HFFc6 (cell line): ENCODE measurements around the gene PRKD2. TPM values are rescaled to one million over a fixed set of nuclear protein-coding genes. Genes with fewer than 3 reads are reported as not detected.

Experiments used
- DNase-seq: peaks from one replicate; pipeline ENCODE4 v3.0.0-alpha.2; 2018
- H3K27ac Mint-ChIP-seq: 2 replicates; pipeline ENCODE4 v1.8.0; 2020; ENCODE audit warnings: mild to moderate bottlenecking, mixed read lengths
- H3K27me3 Mint-ChIP-seq: 2 replicates; pipeline ENCODE4 v1.8.0; 2021; ENCODE audit warnings: mild to moderate bottlenecking, moderate library complexity, mixed read lengths; ENCODE audit not compliant: insufficient read depth
- H3K36me3 Mint-ChIP-seq: 2 replicates; pipeline ENCODE4 v1.8.0; 2021; ENCODE audit warnings: low read depth, mixed read lengths
- H3K4me1 Mint-ChIP-seq: 2 replicates; pipeline ENCODE4 v1.8.0; 2020; ENCODE audit warnings: low read depth, mixed read lengths
- H3K4me3 Mint-ChIP-seq: 2 replicates; pipeline ENCODE4 v1.8.0; 2020; ENCODE audit warnings: mild to moderate bottlenecking, moderate library complexity, mixed read lengths
- H3K9me3 Mint-ChIP-seq: 2 replicates; pipeline ENCODE4 v1.8.0; 2020; ENCODE audit warnings: mild to moderate bottlenecking, mixed read lengths
- total RNA-seq, 6 experiments: library from RNA; stranded (reverse); fragmentation: NEBNext Ultra II Directional; extraction: Animal tissue kit (Norgen Biotek cat#: 25700); gene quantifications; 2 replicates in 1 of 6; 3 replicates in 5 of 6; pipeline ENCODE4 v1.2.3, GENCODE V29; 2021
- TF ChIP-seq, protein P1 (sequence below): fragments of 200-600 bp; sonication (generic); IDR thresholded peaks from 2 replicates; pipeline ENCODE4 v1.5.0; 2021; ENCODE audit warnings: antibody characterized with exemption, mild to moderate bottlenecking

The PRKD2 gene
- total RNA-seq, 6 experiments from 2014 or later: 35.3 to 42.2 (median 38.4) TPM

DNA sequence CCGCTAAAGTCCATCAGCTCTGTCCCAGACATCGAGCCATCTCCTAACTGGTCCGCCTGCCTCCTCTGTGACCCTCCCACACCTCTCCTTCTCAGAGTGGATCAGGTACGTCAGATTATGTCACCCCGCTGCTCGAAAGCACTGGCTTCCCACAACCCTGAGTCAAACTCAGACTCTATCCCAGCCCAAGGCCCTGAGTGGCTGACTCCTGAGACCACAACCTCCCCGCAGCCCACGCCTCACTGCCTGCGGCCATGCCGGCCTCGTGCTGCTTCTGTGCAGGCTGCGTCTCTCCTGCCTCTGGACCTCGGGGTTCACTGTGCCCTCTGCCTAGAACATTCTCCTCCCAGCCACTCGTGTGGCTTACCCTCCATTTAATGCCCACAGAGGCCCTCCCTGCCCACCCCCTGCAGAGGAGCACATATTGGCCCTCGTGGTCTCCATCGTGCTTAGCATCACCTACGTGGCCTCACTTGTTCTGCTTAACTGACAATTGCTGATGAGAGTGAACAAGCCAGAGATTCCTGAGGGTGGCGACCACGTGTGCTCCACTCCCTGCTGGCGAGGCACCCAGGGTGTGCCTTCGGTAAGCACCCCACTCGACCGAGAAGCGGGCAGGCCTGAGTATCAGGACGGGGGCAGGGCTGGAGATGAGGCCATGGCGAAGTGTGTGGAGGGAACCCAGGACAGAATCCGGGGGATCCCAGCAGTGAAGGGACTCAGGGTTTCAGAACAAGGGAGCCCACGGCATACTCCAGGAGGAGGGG lies 15.4 kb upstream of the PRKD2 start:
- Mint-ChIP-seq H3K27ac (peak overlapping the region; percentile 88), H3K27me3 (peaks cover 5% of the 10 kb centered on the region), H3K9me3 (no peaks in the 10 kb centered on the region), H3K36me3 (peaks cover 38% of the 10 kb centered on the region), H3K4me3 (peak overlapping the region; percentile 65), H3K4me1 (peaks cover 38% of the 10 kb centered on the region)
- TF ChIP-seq, protein P1, sequence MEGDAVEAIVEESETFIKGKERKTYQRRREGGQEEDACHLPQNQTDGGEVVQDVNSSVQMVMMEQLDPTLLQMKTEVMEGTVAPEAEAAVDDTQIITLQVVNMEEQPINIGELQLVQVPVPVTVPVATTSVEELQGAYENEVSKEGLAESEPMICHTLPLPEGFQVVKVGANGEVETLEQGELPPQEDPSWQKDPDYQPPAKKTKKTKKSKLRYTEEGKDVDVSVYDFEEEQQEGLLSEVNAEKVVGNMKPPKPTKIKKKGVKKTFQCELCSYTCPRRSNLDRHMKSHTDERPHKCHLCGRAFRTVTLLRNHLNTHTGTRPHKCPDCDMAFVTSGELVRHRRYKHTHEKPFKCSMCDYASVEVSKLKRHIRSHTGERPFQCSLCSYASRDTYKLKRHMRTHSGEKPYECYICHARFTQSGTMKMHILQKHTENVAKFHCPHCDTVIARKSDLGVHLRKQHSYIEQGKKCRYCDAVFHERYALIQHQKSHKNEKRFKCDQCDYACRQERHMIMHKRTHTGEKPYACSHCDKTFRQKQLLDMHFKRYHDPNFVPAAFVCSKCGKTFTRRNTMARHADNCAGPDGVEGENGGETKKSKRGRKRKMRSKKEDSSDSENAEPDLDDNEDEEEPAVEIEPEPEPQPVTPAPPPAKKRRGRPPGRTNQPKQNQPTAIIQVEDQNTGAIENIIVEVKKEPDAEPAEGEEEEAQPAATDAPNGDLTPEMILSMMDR: no peak
- no peak for DNase-seq

DNA sequence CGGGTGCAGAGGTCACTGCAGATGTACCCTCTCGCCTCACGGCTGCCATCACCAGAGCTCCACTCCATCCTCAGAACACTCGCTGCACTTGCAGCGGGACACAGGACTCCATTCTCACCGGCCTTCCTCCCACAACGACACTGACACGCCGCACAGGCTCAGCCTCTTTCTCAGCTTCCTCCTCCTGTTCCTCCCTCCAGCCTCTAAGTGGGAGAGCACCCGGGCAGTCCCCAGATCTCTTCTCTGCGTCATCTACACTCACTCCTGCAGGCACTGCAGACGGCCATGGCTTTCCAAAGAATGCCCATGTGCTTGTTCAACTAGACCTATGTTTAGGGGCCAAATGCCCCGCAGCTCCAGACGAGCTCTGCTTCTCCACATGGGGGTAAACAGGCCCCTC lies 14.7 kb upstream of the PRKD2 start:
- Mint-ChIP-seq H3K4me3 (peak overlapping the region; percentile 65), H3K27ac (peak overlapping the region; percentile 88)
- TF ChIP-seq, protein P1: no peak

DNA sequence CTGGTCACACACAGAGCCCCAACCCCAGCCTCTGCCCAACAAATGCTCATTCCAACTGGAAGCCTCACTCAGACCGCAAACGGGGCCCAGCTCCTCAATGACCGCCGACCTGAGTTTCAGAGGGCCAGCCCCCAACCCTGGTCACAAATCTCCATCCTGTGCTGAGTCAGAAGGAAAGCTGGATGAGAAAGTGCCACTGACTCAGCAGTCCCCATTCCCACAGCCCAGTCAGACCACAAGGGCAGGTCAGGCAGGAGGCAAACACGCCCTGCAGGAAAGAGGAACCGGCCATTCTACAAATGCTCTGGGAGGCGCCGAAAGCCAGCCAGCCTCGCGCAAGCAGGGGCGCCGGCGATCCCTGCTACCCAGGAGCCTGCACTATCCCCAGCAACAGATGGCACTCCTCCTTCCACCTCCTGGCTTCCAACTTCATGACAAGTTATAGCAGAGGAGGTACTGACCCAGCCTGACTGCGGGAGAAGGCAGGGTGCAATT lies 14.1 kb upstream of the PRKD2 start:
- H3K9me3 Mint-ChIP-seq: no peaks in the 10 kb centered on the region

More for the DNA sequence above, 14.7 kb upstream of the PRKD2 start:
- Mint-ChIP-seq H3K36me3 (peaks cover 38% of the 10 kb centered on the region), H3K4me1 (peaks cover 38% of the 10 kb centered on the region), H3K9me3 (no peaks in the 10 kb centered on the region), H3K27me3 (peaks cover 5% of the 10 kb centered on the region)
- no peak for DNase-seq

DNA sequence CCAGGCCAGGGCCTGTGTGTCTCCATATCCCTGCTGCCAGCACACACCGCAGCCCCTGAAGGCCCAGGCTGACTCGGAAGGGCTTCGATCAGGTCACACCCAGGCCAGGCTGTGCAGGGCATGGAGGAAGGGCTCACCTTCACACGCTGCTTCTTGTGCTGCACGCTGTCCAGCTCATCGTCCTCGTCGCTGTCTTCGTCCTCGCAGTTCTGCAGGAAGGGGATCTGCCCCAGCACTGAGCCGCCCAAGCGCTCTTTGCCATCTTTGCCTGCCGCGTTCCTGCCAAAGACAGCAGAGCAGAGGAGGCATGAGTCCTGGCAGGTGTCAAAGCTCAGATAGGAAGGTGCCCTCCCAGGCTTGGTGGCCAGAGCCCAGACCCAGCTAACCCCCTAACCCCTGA lies 13.7 kb upstream of the PRKD2 start:
- TF ChIP-seq, protein P1: no peak
- Mint-ChIP-seq H3K4me3 (peak overlapping the region; percentile 65; the same call in 1 of the 2 replicates), H3K27me3 (peaks cover 5% of the 10 kb centered on the region), H3K27ac (peak overlapping the region; percentile 88), H3K4me1 (peaks cover 38% of the 10 kb centered on the region), H3K36me3 (peaks cover 38% of the 10 kb centered on the region), H3K9me3 (no peaks in the 10 kb centered on the region)
- no peak for DNase-seq

More for the DNA sequence above, 14.1 kb upstream of the PRKD2 start:
- H3K4me3 Mint-ChIP-seq: peak overlapping the region; percentile 65
- H3K4me1 Mint-ChIP-seq: peaks cover 38% of the 10 kb centered on the region
- DNase-seq: peak; percentile 92
- peaks cover 38% of the 10 kb centered on the region for H3K36me3 Mint-ChIP-seq
- TF ChIP-seq, protein P1: no peak
- peaks cover 5% of the 10 kb centered on the region for H3K27me3 Mint-ChIP-seq
- H3K27ac Mint-ChIP-seq: peak overlapping the region; percentile 88

DNA sequence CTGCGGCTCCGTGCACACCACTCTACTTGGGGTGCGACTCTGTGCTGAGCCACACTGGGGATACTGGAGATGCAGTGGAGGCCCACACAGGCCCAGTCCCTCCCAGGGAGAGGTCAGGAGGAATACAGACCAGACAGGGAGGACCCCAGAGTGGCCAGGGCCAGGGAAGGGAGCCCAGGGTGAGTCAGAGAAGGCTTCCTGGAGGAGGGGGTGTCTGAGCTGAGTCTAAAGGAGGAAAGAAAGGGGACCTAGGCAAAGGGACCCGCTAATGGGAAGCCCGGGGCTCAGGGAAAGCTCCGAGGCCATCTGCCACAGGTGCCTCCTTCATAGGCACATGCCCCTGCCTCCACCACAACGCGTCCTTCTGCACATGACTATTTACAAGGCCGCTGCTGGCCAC lies 13.3 kb upstream of the PRKD2 start:
- peaks cover 38% of the 10 kb centered on the region for H3K36me3 Mint-ChIP-seq
- no peak overlapping the region for H3K4me3 Mint-ChIP-seq
- H3K27me3 Mint-ChIP-seq: peaks cover 4% of the 10 kb centered on the region
- peaks cover 38% of the 10 kb centered on the region for H3K4me1 Mint-ChIP-seq
- H3K9me3 Mint-ChIP-seq: no peaks in the 10 kb centered on the region
- no peak for DNase-seq
- TF ChIP-seq, protein P1: no peak
- H3K27ac Mint-ChIP-seq: peak overlapping the region; percentile 88
